Nephron progenitor cell (in vitro differentiated cells): ENCODE data around the gene KIF2A.

ENCODE experiments used
- DNase-seq: peaks from one replicate; pipeline ENCODE4 v3.0.0; 2021
- H3K27ac Mint-ChIP-seq: 2 replicates; pipeline ENCODE4 v1.8.0; 2021; ENCODE audit warnings: mild to moderate bottlenecking, moderate library complexity, mixed read lengths
- H3K27me3 Mint-ChIP-seq: 2 replicates; pipeline ENCODE4 v1.8.0; 2021; ENCODE audit warnings: mild to moderate bottlenecking, low read depth, mixed read lengths; ENCODE audit not compliant: poor library complexity
- H3K36me3 Mint-ChIP-seq: 2 replicates; pipeline ENCODE4 v1.8.0; 2021; ENCODE audit warnings: low read depth, mixed read lengths
- H3K4me1 Mint-ChIP-seq: 2 replicates; pipeline ENCODE4 v1.8.0; 2021; ENCODE audit warnings: mixed read lengths
- H3K4me3 Mint-ChIP-seq: 2 replicates; pipeline ENCODE4 v1.8.0; 2021; ENCODE audit warnings: mild to moderate bottlenecking, moderate library complexity, mixed read lengths
- H3K9me3 Mint-ChIP-seq: 2 replicates; pipeline ENCODE4 v1.8.0; 2021; ENCODE audit warnings: mild to moderate bottlenecking, moderate library complexity, mixed read lengths
- CTCF ChIP-seq: fragments of 200-600 bp; sonication (generic); IDR thresholded peaks from 2 replicates; pipeline ENCODE4 v1.5.0; 2021; ENCODE audit warnings: antibody characterized with exemption

Gene KIF2A

GRCh38 chr5:62296998-62297397 lies 9.0 kb upstream of the KIF2A start:
- no peaks in the 10 kb centered on the region for H3K36me3 Mint-ChIP-seq
- no peak for DNase-seq
- peaks cover 4% of the 10 kb centered on the region for H3K4me1 Mint-ChIP-seq
- peaks cover 4% of the 10 kb centered on the region for H3K27me3 Mint-ChIP-seq
- no peak for TF ChIP-seq CTCF
- H3K27ac Mint-ChIP-seq: no peak overlapping the region
- no peak overlapping the region for H3K4me3 Mint-ChIP-seq
- peaks cover 11% of the 10 kb centered on the region for H3K9me3 Mint-ChIP-seq

- Mint-ChIP-seq H3K4me1 (peaks cover 8% of the 10 kb centered on the region), H3K27ac (no peak overlapping the region)
Measured at GRCh38 chr5:62298118-62298517, 7.9 kb upstream of the KIF2A start.

GRCh38 chr5:62299101-62299500 lies 6.9 kb upstream of the KIF2A start:
- H3K4me3 Mint-ChIP-seq: no peak overlapping the region
- no peak for TF ChIP-seq CTCF
- H3K27me3 Mint-ChIP-seq: peaks cover 3% of the 10 kb centered on the region
- no peaks in the 10 kb centered on the region for H3K9me3 Mint-ChIP-seq
- peaks cover 8% of the 10 kb centered on the region for H3K4me1 Mint-ChIP-seq
- H3K36me3 Mint-ChIP-seq: no peaks in the 10 kb centered on the region
- no peak overlapping the region for H3K27ac Mint-ChIP-seq
- DNase-seq: no peak

More at GRCh38 chr5:62298118-62298517, 7.9 kb upstream of the KIF2A start:
- H3K36me3 Mint-ChIP-seq: no peaks in the 10 kb centered on the region
- H3K4me3 Mint-ChIP-seq: no peak overlapping the region
- no peak for DNase-seq
- no peak for TF ChIP-seq CTCF
- peaks cover 3% of the 10 kb centered on the region for H3K27me3 Mint-ChIP-seq
- H3K9me3 Mint-ChIP-seq: peaks cover 4% of the 10 kb centered on the region

- TF ChIP-seq CTCF: no peak
- H3K27ac Mint-ChIP-seq: no peak overlapping the region
- peaks cover 8% of the 10 kb centered on the region for H3K4me1 Mint-ChIP-seq
- H3K36me3 Mint-ChIP-seq: no peaks in the 10 kb centered on the region
- peaks cover 3% of the 10 kb centered on the region for H3K27me3 Mint-ChIP-seq
- H3K4me3 Mint-ChIP-seq: no peak overlapping the region
- DNase-seq: no peak
- no peaks in the 10 kb centered on the region for H3K9me3 Mint-ChIP-seq
Measured at GRCh38 chr5:62299600-62299999, 6.4 kb upstream of the KIF2A start.

GRCh38 chr5:62305358-62305714 lies 670 bp upstream of the KIF2A start:
- TF ChIP-seq CTCF: no peak
- Mint-ChIP-seq H3K36me3 (peaks cover 19% of the 10 kb centered on the region), H3K9me3 (no peaks in the 10 kb centered on the region), H3K4me3 (peak overlapping the region; percentile 73), H3K27ac (no peak overlapping the region), H3K4me1 (peaks cover 34% of the 10 kb centered on the region), H3K27me3 (peaks cover 3% of the 10 kb centered on the region)
- DNase-seq: no peak

GRCh38 chr5:62306323-62306895 lies 403 bp downstream of the KIF2A start:
- peak; percentile 71 for DNase-seq
- Mint-ChIP-seq H3K9me3 (no peaks in the 10 kb centered on the region), H3K36me3 (peaks cover 23% of the 10 kb centered on the region), H3K27ac (peak overlapping the region; percentile 96), H3K4me1 (peaks cover 45% of the 10 kb centered on the region), H3K27me3 (peaks cover 3% of the 10 kb centered on the region), H3K4me3 (peak overlapping the region; percentile 93)
- TF ChIP-seq CTCF: no peak
